ENCODE results near the gene RNF149.
"Not testable (repeated sequence)": the region's sequence is repeated elsewhere in the genome, so short reads cannot be mapped to it uniquely, and the experiment has no call there.

DNA sequence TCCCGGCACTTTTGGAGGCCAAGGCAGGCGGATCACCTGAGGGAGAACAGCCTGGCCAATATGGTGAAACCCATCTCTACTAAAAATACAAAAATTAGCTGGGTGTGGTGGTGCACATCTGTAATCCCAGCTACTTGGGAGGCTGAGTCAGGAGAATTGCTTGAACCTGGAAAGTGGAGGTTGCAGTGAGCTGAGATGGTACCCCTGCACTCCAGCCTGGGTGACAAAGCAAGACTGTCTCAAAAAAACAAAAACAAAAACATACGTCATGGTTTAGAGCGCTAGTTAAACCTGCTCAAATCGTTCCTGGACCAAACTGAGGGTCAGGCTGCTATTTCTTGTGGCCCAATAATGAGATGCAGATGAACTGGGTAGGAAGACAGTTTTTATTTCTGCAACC is 63.0 kb downstream of the RNF149 start:
- TF ChIP-seq, protein P1, sequence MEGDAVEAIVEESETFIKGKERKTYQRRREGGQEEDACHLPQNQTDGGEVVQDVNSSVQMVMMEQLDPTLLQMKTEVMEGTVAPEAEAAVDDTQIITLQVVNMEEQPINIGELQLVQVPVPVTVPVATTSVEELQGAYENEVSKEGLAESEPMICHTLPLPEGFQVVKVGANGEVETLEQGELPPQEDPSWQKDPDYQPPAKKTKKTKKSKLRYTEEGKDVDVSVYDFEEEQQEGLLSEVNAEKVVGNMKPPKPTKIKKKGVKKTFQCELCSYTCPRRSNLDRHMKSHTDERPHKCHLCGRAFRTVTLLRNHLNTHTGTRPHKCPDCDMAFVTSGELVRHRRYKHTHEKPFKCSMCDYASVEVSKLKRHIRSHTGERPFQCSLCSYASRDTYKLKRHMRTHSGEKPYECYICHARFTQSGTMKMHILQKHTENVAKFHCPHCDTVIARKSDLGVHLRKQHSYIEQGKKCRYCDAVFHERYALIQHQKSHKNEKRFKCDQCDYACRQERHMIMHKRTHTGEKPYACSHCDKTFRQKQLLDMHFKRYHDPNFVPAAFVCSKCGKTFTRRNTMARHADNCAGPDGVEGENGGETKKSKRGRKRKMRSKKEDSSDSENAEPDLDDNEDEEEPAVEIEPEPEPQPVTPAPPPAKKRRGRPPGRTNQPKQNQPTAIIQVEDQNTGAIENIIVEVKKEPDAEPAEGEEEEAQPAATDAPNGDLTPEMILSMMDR (IDR thresholded peaks at IDR 0.05; ENCODE audit: low read depth, low read length): not testable (repeated sequence)
- TF ChIP-seq POLR2A (IDR thresholded peaks at IDR 0.05; ENCODE audit: extremely low read depth, insufficient read length); MYC (IDR thresholded peaks at IDR 0.05; ENCODE audit: low read depth, low read length): not testable (repeated sequence)

Measured in NB4 (cell line).